ENCODE measurements around the gene DCAF6. TPM values are rescaled to one million over a fixed set of nuclear protein-coding genes. Genes with fewer than 3 reads are reported as not detected.
A peak's percentile ranks its signal among the peaks of the same experiment; 100 is the strongest.

The DCAF6 gene
- total RNA-seq, 1 donor from 2014 or later: 37.5 TPM

GRCh38 chr1:167929725-167930124, 6.8 kb upstream of the DCAF6 start:
- H3K4me3 ChIP-seq (ENCODE audit: low read depth, low read length): peak overlapping the region; percentile 47
- DNase-seq (ENCODE audit: low read depth): no peak
- no peak for TF ChIP-seq CTCF (conservative IDR thresholded peaks at IDR 0.05; ENCODE audit: low read depth, low read length)

GRCh38 chr1:167933788-167934187, 2.7 kb upstream of the DCAF6 start:
- TF ChIP-seq CTCF (conservative IDR thresholded peaks at IDR 0.05; ENCODE audit: low read depth, low read length): no peak
- H3K4me3 ChIP-seq (ENCODE audit: low read depth, low read length): peak overlapping the region; percentile 86
- no peak for DNase-seq (ENCODE audit: low read depth)

GRCh38 chr1:167934426-167935215, 1.9 kb upstream of the DCAF6 start:
- no peak for DNase-seq (ENCODE audit: low read depth)
- TF ChIP-seq CTCF (conservative IDR thresholded peaks at IDR 0.05; ENCODE audit: low read depth, low read length): no peak
- peak overlapping the region; percentile 86 for H3K4me3 ChIP-seq (ENCODE audit: low read depth, low read length)

GRCh38 chr1:167935216-167936067, 1.0 kb upstream of the DCAF6 start:
- no peak for DNase-seq (ENCODE audit: low read depth)
- H3K4me3 ChIP-seq (ENCODE audit: low read depth, low read length): peak overlapping the region; percentile 86
- no peak for TF ChIP-seq CTCF (conservative IDR thresholded peaks at IDR 0.05; ENCODE audit: low read depth, low read length)

GRCh38 chr1:167936930-167937708, 636 bp downstream of the DCAF6 start, which contains the start of gene MPC2:
TSS of gene MPC2 (minus strand) at chr1:167937072. CDS start at chr1:167935841, 1,231 bp downstream.
- no peak for TF ChIP-seq CTCF (conservative IDR thresholded peaks at IDR 0.05; ENCODE audit: low read depth, low read length)
- DNase-seq (ENCODE audit: low read depth): no peak
- H3K4me3 ChIP-seq (ENCODE audit: low read depth, low read length): peak within 1 kb of the TSS; percentile 86

- TF ChIP-seq CTCF (conservative IDR thresholded peaks at IDR 0.05; ENCODE audit: low read depth, low read length): no peak
- DNase-seq (ENCODE audit: low read depth): no peak
Observed at GRCh38 chr1:167937709-167938010, 1.2 kb downstream of the DCAF6 start.

More at GRCh38 chr1:167937709-167938010, 1.2 kb downstream of the DCAF6 start:
- peak overlapping the region; percentile 86 for H3K4me3 ChIP-seq (ENCODE audit: low read depth, low read length)
